AG09319 (cell line): ENCODE data around the gene PLA2G4B.

Experiments used
- DNase-seq: peaks from one replicate; pipeline ENCODE4 v3.0.0-alpha.2; 2010; ENCODE audit warnings: low read depth; ENCODE audit errors: extremely low read depth
- TF ChIP-seq, protein P1 (sequence below): IDR thresholded peaks from 2 replicates; pipeline ENCODE4 v1.5.1; 2011; ENCODE audit warnings: low read depth, mild to moderate bottlenecking, inconsistent platforms, low read length, moderate library complexity

Gene PLA2G4B

DNA sequence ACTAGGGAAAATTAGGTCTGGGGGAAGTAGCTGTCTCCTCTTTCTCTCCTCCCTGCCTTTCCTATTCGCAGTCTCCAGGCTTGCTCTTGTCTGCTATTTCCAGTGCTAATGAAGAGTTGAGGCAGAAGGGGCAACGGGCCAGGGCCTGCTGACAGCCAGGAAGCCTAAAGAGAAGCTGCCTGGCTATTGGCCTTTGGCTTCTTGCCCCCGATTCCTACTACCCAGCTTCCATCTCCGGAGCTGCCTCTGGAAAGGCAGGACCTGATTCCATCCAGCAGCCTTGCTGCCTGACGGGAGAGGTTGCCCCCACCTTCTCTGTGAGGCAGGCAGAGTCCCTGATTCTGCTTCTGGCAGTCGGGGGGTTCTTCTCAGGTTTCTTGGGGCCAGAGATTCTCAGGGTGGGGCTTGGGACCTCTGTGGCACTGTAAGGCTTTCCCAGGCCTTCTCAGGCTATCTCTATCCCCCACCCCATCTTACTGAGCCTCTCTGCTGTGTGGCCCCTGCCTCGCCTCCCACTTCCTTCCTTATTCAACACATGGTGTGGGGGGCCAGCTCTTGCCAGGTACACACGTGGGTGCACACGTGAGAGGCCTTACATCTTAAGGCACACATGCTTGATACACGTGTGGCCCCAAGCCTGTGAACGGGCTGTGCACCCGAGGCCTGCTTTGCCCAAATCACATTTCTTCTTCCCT is 29.0 kb upstream of the PLA2G4B start:
- TF ChIP-seq, protein P1, sequence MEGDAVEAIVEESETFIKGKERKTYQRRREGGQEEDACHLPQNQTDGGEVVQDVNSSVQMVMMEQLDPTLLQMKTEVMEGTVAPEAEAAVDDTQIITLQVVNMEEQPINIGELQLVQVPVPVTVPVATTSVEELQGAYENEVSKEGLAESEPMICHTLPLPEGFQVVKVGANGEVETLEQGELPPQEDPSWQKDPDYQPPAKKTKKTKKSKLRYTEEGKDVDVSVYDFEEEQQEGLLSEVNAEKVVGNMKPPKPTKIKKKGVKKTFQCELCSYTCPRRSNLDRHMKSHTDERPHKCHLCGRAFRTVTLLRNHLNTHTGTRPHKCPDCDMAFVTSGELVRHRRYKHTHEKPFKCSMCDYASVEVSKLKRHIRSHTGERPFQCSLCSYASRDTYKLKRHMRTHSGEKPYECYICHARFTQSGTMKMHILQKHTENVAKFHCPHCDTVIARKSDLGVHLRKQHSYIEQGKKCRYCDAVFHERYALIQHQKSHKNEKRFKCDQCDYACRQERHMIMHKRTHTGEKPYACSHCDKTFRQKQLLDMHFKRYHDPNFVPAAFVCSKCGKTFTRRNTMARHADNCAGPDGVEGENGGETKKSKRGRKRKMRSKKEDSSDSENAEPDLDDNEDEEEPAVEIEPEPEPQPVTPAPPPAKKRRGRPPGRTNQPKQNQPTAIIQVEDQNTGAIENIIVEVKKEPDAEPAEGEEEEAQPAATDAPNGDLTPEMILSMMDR, result no peak
- DNase-seq, result no peak

DNA sequence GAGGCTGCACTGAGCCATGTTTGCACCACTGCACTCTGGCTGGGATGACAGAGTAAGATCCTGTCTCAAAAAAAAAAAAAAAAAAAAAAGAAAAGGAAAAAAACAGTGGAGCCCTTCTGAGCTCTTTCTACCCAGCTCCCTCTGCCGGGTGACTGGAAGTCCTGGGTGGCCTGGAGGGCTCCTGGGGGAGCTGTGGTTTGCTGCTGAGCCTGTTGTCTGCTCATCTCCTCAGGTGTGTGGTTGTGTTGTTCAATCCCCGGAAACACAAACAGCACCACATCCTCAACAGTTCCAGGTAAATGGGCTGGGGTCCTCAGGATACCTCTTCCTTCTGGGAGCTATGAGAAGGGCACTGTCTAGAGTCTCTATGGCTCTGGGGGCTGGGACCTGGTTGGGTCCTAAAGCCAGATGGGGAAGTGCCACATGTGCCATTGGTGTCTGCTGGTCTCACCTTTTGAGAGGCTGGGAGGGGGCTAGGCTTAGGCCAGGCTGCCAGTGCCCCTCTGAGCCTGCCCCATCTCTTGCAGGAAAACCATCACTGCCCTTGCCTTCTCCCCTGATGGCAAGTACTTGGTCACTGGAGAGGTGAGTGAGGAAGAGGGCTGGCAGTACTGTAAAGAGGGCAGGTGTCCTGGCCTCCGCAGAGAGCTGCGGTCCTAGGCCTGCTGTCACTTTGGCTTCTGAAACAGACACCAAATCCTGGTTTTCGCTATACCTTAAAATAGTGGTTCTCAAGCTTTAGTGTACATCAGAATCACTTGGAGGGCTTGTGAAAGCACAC is 27.8 kb upstream of the PLA2G4B start:
- TF ChIP-seq, protein P1, result no peak
- DNase-seq, result no peak

DNA sequence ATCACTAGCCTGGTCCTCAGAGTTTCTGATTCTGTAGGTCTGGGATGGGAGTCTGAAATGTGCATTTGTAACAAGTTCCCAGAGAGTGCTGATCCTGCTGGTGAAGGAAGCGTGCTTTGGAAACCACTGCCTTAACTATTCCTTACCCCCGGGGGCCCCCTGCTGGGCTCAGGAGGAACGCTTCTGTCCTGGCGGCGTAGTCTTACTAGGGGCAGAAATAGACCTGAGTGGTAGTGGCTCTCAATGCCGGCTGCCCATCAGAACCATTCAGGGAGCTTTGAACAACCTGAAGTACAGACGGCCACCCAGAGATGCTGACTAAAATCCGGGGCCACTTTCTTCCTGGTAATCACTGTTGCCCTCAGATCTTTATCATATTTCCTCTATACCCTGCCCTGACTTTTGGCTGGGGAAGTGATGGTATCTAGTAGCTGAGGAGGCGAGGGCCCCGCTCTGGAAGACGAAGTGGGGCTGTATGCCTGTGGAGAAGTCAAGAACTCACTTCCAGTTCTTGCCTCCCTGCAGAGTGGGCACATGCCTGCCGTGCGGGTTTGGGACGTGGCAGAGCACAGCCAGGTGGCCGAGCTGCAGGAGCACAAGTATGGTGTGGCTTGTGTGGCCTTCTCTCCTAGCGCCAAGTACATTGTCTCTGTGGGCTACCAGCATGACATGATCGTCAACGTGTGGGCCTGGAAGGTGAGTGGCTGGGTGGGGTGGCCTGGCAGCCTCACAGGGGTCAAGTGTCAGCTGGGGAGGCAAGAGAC is 27.0 kb upstream of the PLA2G4B start:
- DNase-seq, result peak; percentile 66
- TF ChIP-seq, protein P1, result peak; percentile 93

DNA sequence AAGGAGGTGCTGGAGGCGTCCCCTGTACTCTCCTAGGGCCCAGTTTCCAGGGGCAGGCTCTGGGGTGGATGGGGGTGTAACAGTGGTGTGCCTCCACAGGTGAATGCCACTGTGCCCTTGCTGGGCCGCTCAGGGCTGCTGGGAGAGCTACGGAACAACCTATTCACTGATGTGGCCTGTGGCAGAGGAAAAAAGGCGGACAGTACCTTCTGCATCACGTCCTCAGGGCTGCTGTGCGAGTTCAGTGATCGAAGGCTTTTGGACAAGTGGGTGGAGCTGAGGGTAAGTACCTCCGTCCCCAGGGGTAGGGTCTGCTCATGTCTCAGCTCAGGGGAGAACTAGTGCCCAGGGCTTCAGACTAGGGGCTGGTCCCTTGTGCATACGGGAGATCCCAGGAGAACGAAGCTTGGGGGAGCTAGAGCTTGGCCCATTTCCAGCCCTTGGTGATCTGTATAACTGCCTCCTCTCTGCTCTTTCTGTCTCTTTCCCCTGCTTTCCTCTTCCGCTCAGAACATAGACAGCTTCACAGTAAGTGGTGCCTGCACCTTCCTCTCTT is 25.7 kb upstream of the PLA2G4B start:
- DNase-seq, result no peak
- TF ChIP-seq, protein P1, result no peak

DNA sequence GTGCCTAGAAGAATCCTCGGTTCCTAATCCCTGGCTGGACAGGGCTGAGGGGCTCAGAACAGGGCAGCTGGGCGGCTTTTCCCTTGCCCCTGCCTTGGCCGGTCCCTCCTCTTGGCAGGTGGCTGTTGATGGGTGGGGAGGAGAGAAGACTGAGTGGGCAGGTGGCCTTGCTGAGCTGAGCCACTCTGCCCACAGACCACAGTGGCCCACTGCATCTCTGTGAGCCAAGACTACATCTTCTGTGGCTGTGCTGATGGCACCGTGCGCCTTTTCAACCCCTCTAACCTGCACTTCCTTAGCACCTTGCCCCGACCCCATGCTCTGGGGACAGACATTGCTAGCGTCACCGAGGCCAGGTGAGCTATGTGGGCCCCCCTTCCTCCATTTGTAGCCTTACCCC is 25.2 kb upstream of the PLA2G4B start:
- no peak for DNase-seq
- TF ChIP-seq, protein P1, result no peak

DNA sequence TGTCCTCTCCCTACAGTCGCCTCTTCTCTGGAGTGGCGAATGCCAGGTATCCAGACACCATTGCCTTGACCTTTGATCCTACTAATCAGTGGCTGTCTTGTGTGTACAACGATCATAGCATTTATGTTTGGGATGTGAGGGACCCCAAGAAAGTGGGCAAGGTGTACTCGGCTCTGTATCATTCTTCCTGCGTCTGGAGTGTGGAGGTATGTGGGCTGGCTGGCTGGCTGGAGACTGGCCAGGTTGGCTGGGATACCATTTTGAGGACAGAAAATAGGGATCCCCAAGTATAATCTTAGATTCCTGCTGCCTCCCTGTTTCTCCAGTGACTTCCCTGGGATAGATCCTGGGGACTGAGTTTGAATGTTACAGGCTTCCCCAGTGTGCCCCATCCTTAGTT is 24.1 kb upstream of the PLA2G4B start:
- DNase-seq, result no peak
- TF ChIP-seq, protein P1, result no peak
